Ascending aorta (tissue), 2 donors: ENCODE data around the gene S100A16. TPM values are rescaled to one million over a fixed set of nuclear protein-coding genes. Genes with fewer than 3 reads are reported as not detected.

Experiments used
- DNase-seq, 2 donors: peaks; one replicate each; pipeline ENCODE4 v3.0.0-alpha.2; 2019; ENCODE audit warnings: low spot score in 2 of 2
- H3K27ac ChIP-seq, 2 donors: fragments of 200-600 bp; sonication (generic); one replicate each; pipeline ENCODE4 v1.5.1; 2016 to 2017; ENCODE audit warnings: mild to moderate bottlenecking in 1 of 2
- H3K27me3 ChIP-seq: fragments of 200-600 bp; sonication (generic); one replicate; pipeline ENCODE4 v1.5.1; 2017
- H3K36me3 ChIP-seq, 2 donors: fragments of 200-600 bp; sonication (generic); one replicate each; pipeline ENCODE4 v1.5.1; 2016
- H3K4me1 ChIP-seq, 2 donors: fragments of 200-600 bp; sonication (generic); one replicate each; pipeline ENCODE4 v1.5.1; 2016 to 2017; ENCODE audit warnings: mild to moderate bottlenecking in 1 of 2
- H3K4me3 ChIP-seq, 2 donors: fragments of 200-600 bp; sonication (generic); one replicate each; pipeline ENCODE4 v1.5.1; 2016 to 2017; ENCODE audit warnings: mild to moderate bottlenecking in 1 of 2
- H3K9me3 ChIP-seq, 2 donors: fragments of 200-600 bp; sonication (generic); one replicate each; pipeline ENCODE4 v1.5.1; 2016
- CTCF ChIP-seq, 3 experiments: fragments of 200-600 bp in 2 of 3; fragments of 450-650 bp in 1 of 3; sonication (generic) in 2 of 3; IDR thresholded peaks; one replicate each; pipeline ENCODE4 v1.5.1; 2016 to 2019; ENCODE audit warnings: antibody characterized with exemption in 3 of 3, mild to moderate bottlenecking in 1 of 3, moderate library complexity in 1 of 3
- intact Hi-C: fragments of 100-400 bp; cut with DNase I; formaldehyde crosslinking; loops from one replicate; pipeline ENCODE4 v1.15.1; 2023
- total RNA-seq: library from RNA; depleted of rRNA; stranded (reverse); fragments of >200 nt; gene quantifications from one replicate; pipeline ENCODE4 v1.1.0, GENCODE V29; 2016

Gene S100A16
- total RNA-seq, 1 donor from 2014 or later = 364 TPM

GRCh38 chr1:153658400-153659174 is 45.6 kb upstream of the S100A16 start, which contains the start of gene SNAPIN:
Gene SNAPIN (plus strand): TSS chr1:153658703. CDS start chr1:153658744, 41 bp downstream.
- peaks cover 0 to 7% of the 10 kb centered on the region in 2 donors for H3K4me1 ChIP-seq
- peak within 1 kb of the TSS; percentile 73 to 91 for H3K4me3 ChIP-seq
- peaks cover 29 to 31% of the 10 kb centered on the region in 2 donors for H3K36me3 ChIP-seq
- no peaks in the 10 kb centered on the region for H3K27me3 ChIP-seq
- intact Hi-C loops = no loop called here
- peak; percentile 73 to 96 for DNase-seq
- H3K9me3 ChIP-seq = no peaks in the 10 kb centered on the region
- TF ChIP-seq CTCF (IDR thresholded peaks at IDR 0.05) = peak in 1 of 3 experiments; percentile 22
- H3K27ac ChIP-seq = peak within 1 kb of the TSS; percentile 93 to 94

- DNase-seq = no peak
- H3K4me1 ChIP-seq = peaks cover 0 to 9% of the 10 kb centered on the region in 2 donors
- no peaks in the 10 kb centered on the region for H3K27me3 ChIP-seq
- intact Hi-C loops = no loop called here
- H3K36me3 ChIP-seq = no peaks in the 10 kb centered on the region
- TF ChIP-seq CTCF (IDR thresholded peaks at IDR 0.05) = no peak
- H3K4me3 ChIP-seq = no peak overlapping the region
- H3K27ac ChIP-seq = no peak overlapping the region
- H3K9me3 ChIP-seq = no peaks in the 10 kb centered on the region
Observed at GRCh38 chr1:153655333-153655732, 42.4 kb upstream of the S100A16 start.

- intact Hi-C loops = no loop called here
- TF ChIP-seq CTCF (IDR thresholded peaks at IDR 0.05) = no peak
- H3K27ac ChIP-seq = peak overlapping the region; percentile 51 to 53
- H3K36me3 ChIP-seq = no peaks in the 10 kb centered on the region
- no peak overlapping the region for H3K4me3 ChIP-seq
- H3K9me3 ChIP-seq = no peaks in the 10 kb centered on the region
- H3K4me1 ChIP-seq = peaks cover 5 to 14% of the 10 kb centered on the region in 2 donors
- no peak for DNase-seq
- no peaks in the 10 kb centered on the region for H3K27me3 ChIP-seq
Observed at GRCh38 chr1:153652805-153653500, 40.0 kb upstream of the S100A16 start.

- Histone ChIP-seq H3K4me3 (no peak overlapping the region), H3K27me3 (no peaks in the 10 kb centered on the region), H3K27ac (no peak overlapping the region), H3K4me1 (peaks cover 5 to 12% of the 10 kb centered on the region in 2 donors), H3K9me3 (no peaks in the 10 kb centered on the region), H3K36me3 (peaks cover 0 to 1% of the 10 kb centered on the region in 2 donors)
- intact Hi-C loops = no loop called here
- no peak for DNase-seq
- no peak for TF ChIP-seq CTCF (IDR thresholded peaks at IDR 0.05)
Observed at GRCh38 chr1:153651771-153652170, 38.8 kb upstream of the S100A16 start.

- intact Hi-C loops = no loop called here
- H3K4me3 ChIP-seq = no peak overlapping the region
- H3K9me3 ChIP-seq = no peaks in the 10 kb centered on the region
- H3K27ac ChIP-seq = peak overlapping the region in 1 of 2 donors; percentile 29
- H3K4me1 ChIP-seq = peaks cover 5 to 12% of the 10 kb centered on the region in 2 donors
- no peak for TF ChIP-seq CTCF (IDR thresholded peaks at IDR 0.05)
- no peaks in the 10 kb centered on the region for H3K27me3 ChIP-seq
- DNase-seq = peak in 1 of 2 donors; percentile 68
- H3K36me3 ChIP-seq = peaks cover 7 to 21% of the 10 kb centered on the region in 2 donors
Observed at GRCh38 chr1:153649863-153650235, 36.9 kb upstream of the S100A16 start.
